Esophagus squamous epithelium (tissue), 4 donors: ENCODE results near the gene SWAP70.

Experiments used
- POLR2A ChIP-seq, 4 donors: fragments of 450-650 bp; IDR thresholded peaks; one replicate each; pipeline ENCODE4 v1.6.1; 2017; ENCODE audit warnings: antibody characterized with exemption in 4 of 4, mild to moderate bottlenecking in 4 of 4, moderate library complexity in 3 of 4
- TF ChIP-seq, protein P1 (sequence below), 6 experiments: fragments of 450-650 bp in 4 of 6; fragments of 200-600 bp in 2 of 6; sonication (generic) in 2 of 6; IDR thresholded peaks; one replicate each; pipeline ENCODE4 v1.5.1; 2016 to 2019; ENCODE audit warnings: antibody characterized with exemption in 6 of 6, mild to moderate bottlenecking in 4 of 6, moderate library complexity in 4 of 6

DNA sequence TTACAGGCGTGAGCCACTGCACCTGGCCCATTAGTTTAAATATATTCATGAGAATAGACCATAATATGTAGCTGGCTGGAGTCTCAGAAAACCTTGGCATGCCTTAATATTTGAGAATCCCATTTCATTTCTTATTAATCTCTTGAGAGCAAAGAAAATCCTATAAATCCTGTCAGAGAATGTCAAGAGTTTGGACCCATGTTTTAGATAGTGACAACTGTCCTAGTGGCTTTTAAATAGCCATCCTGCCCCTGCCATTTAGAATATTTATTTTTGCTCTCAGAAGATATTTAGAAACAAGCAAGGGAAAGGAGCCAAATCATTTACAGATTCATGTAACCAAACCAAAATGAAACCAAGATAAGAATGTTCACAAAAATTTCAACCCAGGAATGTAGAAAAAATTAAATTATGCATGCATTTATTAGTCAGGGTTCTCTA is 107.2 kb downstream of the SWAP70 start:
- TF ChIP-seq, protein P1, sequence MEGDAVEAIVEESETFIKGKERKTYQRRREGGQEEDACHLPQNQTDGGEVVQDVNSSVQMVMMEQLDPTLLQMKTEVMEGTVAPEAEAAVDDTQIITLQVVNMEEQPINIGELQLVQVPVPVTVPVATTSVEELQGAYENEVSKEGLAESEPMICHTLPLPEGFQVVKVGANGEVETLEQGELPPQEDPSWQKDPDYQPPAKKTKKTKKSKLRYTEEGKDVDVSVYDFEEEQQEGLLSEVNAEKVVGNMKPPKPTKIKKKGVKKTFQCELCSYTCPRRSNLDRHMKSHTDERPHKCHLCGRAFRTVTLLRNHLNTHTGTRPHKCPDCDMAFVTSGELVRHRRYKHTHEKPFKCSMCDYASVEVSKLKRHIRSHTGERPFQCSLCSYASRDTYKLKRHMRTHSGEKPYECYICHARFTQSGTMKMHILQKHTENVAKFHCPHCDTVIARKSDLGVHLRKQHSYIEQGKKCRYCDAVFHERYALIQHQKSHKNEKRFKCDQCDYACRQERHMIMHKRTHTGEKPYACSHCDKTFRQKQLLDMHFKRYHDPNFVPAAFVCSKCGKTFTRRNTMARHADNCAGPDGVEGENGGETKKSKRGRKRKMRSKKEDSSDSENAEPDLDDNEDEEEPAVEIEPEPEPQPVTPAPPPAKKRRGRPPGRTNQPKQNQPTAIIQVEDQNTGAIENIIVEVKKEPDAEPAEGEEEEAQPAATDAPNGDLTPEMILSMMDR (IDR thresholded peaks at IDR 0.05): no peak
- TF ChIP-seq POLR2A (IDR thresholded peaks at IDR 0.05): no peak
